GM08714 (cell line): ENCODE measurements around the gene MAGI1.
"Not testable (repeated sequence)": the region's sequence is repeated elsewhere in the genome, so short reads cannot be mapped to it uniquely, and the experiment has no call there.

Experiments
- H3K4me3 ChIP-seq: fragments of 200-500 bp; sonication (Bioruptor generic); 2 replicates; pipeline ENCODE4 v1.5.1; 2014; ENCODE audit warnings: mild to moderate bottlenecking, low read length, inconsistent platforms
- ZNF274 ChIP-seq: IDR thresholded peaks from 2 replicates; pipeline ENCODE4 v1.6.1; 2012; ENCODE audit warnings: mild to moderate bottlenecking, low read depth, low read length

The MAGI1 gene

DNA sequence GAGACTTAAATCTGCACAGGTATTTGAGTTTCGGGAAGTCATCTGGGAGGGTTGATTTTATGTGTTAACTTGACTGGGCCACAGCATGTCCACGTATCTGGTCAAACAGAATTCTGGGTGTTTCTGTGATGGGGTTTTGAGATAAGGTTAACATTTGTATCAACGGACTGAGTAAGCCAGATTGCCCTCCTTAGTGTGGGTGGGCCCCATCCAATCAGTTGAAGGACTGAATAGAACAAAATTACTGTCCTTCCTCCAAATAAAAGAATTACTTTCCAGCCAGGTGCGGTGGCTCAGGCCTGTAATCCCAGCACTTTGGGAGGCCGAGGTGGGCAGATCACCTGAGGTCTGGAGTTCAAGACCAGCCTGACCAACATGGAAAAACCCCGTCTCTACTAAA, 399.3 kb downstream of the MAGI1 start:
- TF ChIP-seq ZNF274: no peak
- H3K4me3 ChIP-seq: no peak overlapping the region

DNA sequence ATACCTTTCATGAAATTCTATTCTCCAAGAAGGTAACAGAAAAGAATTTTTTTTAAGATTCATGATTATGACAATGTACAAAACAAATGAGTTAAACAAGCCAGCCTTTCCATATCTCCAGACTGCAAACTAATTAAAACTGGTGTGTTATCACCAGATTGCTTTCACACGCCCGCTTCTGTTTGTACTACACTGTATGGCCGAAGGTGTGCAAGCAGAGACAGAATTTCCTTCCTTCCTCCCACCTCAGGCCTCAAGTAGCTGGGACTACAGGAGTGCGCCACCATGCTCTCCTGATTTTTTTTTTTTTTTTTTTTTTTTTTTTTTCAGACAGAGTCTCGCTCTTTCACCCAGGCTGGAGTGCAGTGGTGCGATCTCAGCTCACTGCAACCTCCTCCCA, 400.4 kb downstream of the MAGI1 start:
- no peak overlapping the region for H3K4me3 ChIP-seq
- TF ChIP-seq ZNF274: no peak

DNA sequence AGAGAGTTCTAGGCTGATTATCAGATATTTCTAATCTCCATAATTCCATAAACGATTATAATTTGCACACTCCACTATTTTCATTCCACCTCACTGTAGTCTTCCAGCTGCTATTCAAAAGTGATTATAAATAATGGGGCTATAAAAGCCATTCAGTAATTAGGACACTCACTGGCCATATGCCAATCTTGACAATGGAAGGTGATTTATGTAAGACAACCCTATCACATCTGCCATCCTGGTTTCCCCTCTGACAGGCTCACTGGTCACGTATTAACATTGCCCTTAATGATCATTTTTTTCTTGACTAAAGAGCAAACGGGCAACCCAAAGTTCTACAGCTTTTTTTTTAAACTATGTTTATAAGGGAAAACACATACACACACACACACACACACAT, 402.4 kb downstream of the MAGI1 start:
- no peak for TF ChIP-seq ZNF274

DNA sequence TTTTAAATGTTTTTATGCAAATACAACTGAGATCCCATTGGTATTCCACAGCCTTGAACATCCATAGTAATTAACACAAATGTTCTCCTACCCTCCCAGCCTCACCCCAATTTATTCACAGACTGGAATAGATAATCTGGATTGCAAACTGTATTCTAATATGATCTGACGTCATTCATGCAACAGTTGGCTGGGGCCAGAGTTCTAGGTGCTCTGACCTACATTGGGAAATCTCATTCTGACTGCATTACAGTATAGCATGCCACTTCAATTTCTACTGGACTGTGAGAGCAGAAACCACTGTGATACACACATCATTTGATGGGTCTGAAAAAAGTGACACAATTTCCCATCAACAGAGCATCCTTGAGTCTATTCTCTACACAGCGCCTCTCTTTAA, 403.1 kb downstream of the MAGI1 start:
- TF ChIP-seq ZNF274: no peak
- no peak overlapping the region for H3K4me3 ChIP-seq

More for the DNA sequence above, 402.4 kb downstream of the MAGI1 start:
- no peak overlapping the region for H3K4me3 ChIP-seq

DNA sequence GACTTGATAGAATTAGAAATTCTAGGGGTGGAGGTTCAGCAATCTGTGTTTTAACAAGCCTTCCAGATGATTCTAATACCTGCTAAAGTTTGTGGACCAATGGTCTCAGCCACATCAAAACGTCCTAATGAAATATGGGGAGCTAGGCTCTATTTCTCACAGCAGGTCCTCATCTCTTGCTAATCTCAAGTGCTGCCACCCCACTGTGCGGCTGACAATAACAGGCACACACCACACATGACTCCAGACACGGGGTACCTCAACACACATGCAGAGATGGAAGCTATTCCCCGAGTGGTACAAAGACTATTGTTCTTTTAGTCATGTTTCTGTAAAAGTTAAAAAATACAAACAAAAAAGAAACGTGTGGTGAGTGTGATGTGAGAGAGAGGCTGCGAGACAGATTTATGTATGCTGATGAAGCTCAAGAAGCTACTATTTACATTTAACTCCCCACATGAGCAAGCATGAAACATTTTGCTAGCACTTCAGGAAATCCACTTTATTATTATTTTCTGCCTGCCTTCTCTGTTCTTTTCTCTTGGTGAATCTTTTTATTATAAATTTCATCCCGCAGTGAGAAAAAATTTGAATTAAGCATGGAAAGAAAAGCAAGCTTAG, 405.6 kb downstream of the MAGI1 start:
- TF ChIP-seq ZNF274: no peak
- no peak overlapping the region for H3K4me3 ChIP-seq

DNA sequence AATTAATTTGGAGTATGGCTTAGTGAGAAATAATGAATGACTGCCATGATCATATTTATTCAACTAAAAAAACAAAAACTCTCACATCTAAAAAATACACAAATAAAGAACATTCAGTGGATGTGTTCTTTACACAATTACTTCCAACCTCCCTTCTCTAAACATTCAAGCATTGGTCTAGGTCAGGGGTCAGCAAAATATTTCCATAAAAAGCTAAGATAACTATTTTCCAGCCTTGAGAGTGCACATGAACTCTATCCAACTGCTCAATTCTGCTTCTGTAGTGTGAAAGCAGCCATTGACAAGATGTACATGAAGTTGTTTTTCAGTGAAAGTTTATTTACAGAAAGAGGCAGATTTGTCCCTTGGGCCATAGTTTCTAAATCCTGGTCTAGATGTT, 406.3 kb downstream of the MAGI1 start:
- TF ChIP-seq ZNF274: no peak
- no peak overlapping the region for H3K4me3 ChIP-seq

DNA sequence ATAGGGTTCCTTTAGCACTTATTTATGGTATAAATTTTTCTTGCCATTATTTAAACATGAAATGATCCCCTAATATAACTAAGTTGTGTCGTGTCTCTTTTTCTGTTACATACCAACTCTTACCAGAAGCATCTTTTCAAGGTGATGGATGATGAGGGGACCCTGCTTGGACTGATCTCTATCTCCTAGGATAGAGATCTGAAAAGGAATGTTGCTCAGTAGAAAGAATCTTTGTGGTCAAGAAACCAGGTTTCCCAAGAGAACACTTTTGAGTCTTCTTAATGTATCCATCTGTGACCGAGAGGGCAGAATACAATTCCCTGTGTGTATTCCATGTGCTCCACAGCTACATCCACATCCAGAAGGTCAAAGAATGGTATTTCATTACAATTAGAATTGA, 409.7 kb downstream of the MAGI1 start:
- TF ChIP-seq ZNF274: no peak
- no peak overlapping the region for H3K4me3 ChIP-seq

DNA sequence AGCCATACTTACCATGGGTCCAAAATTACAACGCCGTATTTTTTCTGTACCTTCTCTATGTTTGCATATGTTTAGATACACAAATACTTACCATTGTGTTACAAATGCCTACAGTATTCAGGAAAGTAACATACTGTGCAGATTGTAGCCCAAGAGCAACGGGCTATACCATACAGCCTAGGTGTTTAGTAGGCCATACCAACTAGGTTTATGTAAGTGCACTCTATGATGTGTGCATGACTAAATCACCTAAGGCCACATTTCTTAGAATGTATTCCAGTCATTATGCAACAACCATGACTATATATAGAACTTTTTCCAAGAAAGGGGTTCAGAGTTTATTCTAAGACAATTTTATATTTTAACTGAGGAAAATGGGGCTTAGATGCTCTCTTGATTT, 411.7 kb downstream of the MAGI1 start:
- no peak overlapping the region for H3K4me3 ChIP-seq
- TF ChIP-seq ZNF274: no peak

DNA sequence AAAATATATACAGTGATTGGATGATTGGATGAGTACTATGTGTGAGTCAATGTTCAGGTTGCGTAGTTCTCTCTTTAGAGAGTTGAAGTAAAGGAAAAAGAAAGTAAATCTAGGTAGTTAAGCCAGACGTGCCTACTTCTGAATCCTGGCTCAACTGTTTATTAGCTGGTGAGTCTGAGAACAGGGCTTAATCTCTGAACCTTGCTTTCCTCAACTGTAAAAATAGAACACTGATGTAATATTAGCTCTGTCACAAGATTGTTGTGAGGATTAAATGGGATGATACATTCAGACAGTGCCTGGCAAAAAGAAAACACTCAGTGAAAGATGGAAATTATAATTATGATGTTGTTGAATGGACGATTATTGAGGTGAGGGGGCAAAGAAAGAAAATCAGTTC, 413.4 kb downstream of the MAGI1 start:
- no peak for TF ChIP-seq ZNF274
- H3K4me3 ChIP-seq: no peak overlapping the region

DNA sequence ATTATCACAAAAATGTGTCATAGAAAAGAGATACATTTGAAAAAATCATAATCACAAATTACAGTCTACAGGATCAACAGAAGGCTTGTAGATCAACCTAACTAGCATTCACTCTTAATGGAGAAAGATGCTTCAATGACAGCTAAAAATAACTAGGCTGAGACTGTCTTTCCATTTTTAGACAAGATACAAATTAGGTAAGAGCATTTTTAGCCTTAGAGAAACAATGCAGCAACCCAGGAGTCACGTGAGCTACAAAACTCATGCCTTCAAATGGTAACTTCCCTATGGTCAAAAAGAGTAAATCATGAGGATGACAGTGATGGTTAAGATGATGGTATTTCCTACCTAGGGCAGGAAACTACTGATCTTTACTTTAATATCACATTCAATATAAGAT, 415.4 kb downstream of the MAGI1 start:
- no peak for TF ChIP-seq ZNF274
- H3K4me3 ChIP-seq: no peak overlapping the region

DNA sequence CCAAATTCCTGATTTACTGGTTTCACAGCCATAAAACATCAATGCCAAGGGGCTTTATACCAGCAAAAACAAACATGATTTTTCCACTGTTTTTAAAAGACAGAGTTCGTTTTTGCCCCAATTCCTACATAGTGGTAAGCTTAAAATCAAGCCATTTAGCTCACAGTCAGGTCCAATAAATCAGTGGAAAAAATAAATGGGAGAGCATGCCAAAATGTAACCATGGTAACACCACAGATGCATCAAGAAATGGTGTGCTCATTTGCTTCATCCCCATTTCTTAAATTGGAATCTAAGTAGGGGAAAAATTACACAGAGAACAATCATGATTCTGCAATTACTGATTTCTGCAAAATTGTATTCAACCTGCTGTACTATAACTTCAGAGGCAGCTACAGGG, 418.8 kb downstream of the MAGI1 start:
- no peak overlapping the region for H3K4me3 ChIP-seq
- no peak for TF ChIP-seq ZNF274

DNA sequence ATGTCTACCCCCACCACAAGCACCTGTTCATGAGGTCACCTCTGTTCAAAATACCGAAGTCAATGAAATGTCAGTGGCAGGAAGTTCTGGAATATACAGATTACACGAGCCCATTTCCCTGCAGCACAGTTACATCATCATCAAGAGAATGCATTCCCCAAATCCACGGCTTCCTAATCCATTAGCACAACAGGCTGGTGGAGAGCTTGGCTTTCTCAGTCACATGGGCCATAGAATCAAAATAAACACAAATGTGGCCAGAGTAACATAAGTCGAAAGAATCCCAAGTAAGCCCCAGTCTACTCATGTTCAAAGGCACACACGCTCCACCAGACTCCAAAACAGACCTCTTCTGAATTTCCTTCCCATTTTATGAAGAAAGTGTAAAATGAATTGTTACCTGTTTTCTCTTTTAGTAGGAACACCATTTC, 419.3 kb downstream of the MAGI1 start:
- TF ChIP-seq ZNF274: no peak
- H3K4me3 ChIP-seq: no peak overlapping the region

DNA sequence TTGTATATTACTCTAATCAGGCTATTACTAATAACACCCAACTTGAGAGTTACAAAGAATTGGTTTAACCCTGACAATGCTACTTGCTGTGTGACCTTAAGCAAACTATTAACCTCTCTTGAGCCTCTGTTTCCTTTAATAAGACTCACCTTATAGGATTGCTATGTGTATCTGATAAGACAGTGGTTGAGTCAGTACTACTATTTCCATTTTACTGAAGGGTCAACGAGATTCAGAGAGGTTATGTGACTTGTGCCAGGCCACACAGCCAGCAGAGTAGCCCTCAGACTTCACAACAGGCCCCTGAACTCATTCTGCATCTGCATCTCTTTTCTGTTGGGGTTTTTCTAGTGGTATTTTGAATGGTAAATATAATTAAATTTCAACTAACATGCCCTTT, 420.1 kb downstream of the MAGI1 start:
- TF ChIP-seq ZNF274: no peak
- H3K4me3 ChIP-seq: no peak overlapping the region

DNA sequence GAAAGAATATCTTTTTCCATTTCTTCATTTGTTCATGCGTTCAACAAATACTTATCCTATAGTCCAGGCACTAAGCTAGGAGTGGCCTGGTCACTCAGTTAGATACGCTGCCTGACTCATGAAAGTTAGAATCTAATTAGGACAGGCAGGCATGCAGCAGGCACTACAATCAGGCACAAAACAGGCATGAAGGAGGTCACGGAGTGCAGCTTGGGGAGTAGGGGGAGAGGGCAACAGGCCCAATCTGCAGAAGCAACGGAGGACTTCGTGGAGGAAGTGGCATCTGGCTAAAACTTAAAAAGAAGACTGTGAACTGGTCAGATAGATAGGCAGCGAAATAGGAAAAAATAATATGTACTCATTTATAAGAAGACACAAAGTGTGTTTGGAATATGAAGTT, 420.9 kb downstream of the MAGI1 start:
- H3K4me3 ChIP-seq: no peak overlapping the region
- TF ChIP-seq ZNF274: no peak

DNA sequence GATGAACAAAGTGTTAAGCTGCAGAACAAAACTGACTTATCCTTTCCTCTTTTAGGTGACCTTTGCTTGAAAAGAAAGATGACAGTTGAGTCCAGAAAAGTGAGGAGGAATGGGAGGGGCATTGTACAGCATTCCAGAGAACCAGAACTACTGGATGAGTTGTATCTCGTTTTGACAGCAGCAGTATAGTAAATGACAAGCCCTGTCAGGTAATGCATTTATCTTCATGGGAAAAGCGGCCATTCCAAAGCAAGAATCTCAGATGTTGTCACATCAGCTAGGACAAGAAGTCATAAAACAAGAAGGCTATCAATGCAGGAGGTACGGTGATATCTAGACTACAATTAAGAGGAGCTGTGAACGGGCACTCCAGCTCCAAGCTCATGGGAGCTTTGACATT, 421.5 kb downstream of the MAGI1 start:
- no peak overlapping the region for H3K4me3 ChIP-seq
- TF ChIP-seq ZNF274: no peak

DNA sequence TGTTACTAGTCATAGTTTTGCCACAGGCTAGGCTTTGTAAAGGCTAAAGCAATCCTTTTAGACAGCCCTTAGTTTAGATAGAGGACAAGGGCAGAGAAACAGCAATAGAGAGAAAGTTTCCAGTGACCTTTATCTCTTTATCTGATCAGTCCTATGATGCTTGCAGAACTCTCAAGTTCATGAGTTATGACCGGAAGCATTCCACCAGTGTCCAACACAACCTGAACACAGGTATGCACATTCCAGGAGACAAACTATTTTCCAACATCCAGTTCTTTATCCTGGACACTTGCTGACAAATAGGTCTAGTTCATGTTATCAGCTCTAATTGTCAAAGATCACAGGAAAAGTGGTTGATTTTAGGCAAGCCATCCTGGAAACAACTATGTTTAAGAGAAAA, 422.2 kb downstream of the MAGI1 start:
- H3K4me3 ChIP-seq: no peak overlapping the region
- TF ChIP-seq ZNF274: no peak

DNA sequence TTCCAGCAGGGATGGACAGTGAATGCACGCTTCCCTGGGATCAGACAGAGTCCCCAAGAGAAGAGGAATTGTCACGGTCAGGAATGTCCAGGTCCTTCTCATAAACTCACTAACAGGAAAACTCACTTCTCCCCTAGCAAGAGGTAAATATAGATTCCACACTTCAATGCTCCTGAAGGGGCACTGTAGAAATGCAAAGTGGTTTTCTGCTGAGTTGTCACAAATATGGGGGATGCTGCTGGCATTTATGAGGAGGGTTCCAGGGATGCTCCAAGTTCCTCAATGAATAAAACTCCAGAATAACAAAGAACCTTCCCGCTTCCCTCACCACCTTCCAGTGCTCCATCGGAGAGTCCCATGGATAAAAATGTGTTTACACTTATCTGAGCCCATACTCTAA, 423.4 kb downstream of the MAGI1 start:
- no peak for TF ChIP-seq ZNF274
- no peak overlapping the region for H3K4me3 ChIP-seq

DNA sequence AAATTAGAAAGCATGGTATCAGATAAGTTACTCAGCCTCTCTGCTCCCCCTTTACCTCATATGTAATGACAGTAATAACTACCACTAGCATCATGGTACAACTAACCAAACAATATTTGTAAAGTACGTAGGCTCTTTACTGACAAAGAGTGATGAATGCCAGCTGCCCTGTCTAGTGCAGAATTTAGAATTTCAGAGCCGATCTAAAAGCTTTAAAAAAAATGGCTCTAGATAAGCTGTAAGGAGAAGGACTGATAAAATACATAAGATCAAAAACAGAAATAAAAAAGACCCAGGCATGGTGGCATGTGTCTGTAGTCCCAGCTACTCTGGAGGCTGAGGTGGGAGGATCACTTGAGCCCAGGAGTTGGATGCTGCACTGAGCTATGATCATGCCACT, 424.1 kb downstream of the MAGI1 start:
- no peak overlapping the region for H3K4me3 ChIP-seq
- TF ChIP-seq ZNF274: no peak

DNA sequence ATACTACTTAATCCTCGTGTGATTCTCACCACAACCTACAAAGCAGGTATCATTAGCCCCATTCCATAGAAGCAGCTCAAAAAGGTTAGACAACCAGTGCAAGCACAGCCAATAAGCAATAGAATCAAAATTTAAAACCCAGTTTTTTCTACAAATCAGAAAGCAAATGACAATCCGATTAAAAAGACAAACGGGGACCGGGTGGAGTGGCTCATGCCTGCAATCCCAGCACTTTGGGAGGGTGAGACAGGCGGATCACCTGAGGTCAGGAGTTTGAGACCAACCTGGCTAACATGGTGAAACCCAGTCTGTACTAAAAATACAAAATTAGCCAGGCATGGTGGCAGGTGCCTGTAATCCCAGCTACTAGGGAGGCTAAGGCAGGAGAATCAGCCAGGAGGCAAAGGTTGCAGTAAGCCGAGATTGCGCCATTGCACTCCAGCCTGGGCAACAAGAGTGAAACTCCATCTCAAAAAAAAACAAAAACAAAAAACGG, 430.7 kb downstream of the MAGI1 start:
- not testable (repeated sequence) for H3K4me3 ChIP-seq
